CD4-positive, alpha-beta T cell treated with Interferon alpha-2 for 1 hour (primary cell): ENCODE data around the gene SUMO4.

Experiments
- DNase-seq, 2 donors: peaks; one replicate each; pipeline ENCODE4 v3.0.0-alpha.2; 2020 to 2022

Gene SUMO4

DNA sequence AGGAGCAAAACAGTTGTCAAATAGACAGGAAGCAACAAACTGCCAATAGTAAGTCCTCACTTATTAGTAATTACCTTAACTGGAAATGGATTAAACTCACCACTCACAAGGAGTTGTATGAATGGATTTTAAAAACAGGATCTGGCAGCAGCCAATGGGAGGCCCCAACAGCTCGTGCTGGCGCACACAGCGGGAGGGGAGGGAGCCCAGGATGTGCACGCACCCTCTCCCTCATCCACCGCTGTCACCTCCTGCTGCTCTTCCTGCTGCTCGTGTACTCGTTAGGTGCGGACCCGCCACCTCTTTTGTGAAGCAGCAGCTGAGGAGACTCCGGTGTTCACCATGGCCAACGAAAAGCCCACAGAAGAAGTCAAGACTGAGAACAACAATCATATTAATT lies at the start of gene SUMO4:
Gene SUMO4, plus strand, starts transcription at position 213 of the 400 bp plus-strand sequence. Its CDS starts 130 bp downstream, at position 343.
- no peak for DNase-seq

DNA sequence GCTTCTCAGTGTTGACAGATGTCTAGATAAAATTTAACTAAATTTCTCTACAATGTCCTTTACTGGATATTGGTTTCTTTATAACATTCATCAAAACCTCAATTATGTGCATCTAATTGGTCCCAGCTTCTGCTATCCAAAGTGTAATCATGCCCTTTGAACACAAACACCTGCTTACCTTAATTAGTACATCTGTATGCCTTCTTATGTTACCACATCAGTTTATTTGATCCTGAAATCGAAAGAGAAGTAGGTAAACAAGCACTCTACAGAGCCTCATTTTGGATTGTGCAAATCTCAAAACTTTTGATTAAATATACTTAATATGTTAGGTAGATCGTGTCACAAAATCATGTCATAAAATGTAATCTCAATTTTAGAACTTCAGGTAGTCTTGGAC lies 46.1 kb upstream of the SUMO4 start:
- DNase-seq = no peak

- no peak for DNase-seq
Measured at GRCh38 chr6:149356081-149356750, 43.8 kb upstream of the SUMO4 start.

- no peak for DNase-seq
Measured at GRCh38 chr6:149357726-149358538, 42.1 kb upstream of the SUMO4 start.

DNA sequence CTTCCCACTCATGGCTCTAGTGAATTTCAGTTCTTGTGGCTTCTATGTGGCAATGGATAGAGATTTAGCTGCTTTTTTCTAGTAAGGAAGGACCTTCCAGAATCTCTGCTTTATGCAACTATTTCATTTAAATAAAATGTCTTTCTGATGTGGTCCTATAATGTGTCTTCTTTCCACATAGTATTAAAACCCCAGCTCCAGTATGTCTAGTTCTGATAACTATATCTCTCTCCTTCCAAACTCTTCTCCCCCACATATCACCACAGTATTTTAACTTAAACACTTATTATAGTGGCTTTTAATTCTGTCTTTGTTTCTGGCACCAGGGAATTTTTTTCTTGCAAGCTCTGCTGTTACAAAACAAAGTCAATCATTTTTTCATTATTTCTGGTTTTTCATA lies 40.6 kb upstream of the SUMO4 start:
- no peak for DNase-seq

- DNase-seq = no peak
Measured at GRCh38 chr6:149360536-149360935, 39.5 kb upstream of the SUMO4 start.

DNA sequence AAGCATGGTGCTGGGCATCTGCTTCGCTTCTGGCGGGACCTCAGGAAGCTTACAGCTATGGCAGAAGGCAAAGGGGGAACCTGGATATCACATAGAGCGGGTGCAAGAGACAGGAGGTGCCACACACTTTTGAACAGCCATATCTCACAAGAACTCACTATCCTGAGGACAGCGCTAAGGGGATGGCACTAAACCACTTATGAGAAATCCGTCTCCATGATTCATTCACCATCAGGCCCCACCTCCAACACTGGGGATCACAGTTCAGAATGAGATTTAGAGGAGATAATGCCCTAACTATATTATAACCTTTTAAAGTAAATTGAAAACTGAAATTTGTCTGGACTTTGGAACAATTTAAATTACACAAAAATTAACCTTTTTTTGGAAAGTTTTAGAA lies 37.8 kb upstream of the SUMO4 start:
- DNase-seq = no peak

GRCh38 chr6:149363154-149363553 lies 36.9 kb upstream of the SUMO4 start:
- no peak for DNase-seq

- DNase-seq = no peak
Measured at GRCh38 chr6:149364557-149364956, 35.5 kb upstream of the SUMO4 start.

- no peak for DNase-seq
Measured at GRCh38 chr6:149365197-149365596, 34.9 kb upstream of the SUMO4 start.

DNA sequence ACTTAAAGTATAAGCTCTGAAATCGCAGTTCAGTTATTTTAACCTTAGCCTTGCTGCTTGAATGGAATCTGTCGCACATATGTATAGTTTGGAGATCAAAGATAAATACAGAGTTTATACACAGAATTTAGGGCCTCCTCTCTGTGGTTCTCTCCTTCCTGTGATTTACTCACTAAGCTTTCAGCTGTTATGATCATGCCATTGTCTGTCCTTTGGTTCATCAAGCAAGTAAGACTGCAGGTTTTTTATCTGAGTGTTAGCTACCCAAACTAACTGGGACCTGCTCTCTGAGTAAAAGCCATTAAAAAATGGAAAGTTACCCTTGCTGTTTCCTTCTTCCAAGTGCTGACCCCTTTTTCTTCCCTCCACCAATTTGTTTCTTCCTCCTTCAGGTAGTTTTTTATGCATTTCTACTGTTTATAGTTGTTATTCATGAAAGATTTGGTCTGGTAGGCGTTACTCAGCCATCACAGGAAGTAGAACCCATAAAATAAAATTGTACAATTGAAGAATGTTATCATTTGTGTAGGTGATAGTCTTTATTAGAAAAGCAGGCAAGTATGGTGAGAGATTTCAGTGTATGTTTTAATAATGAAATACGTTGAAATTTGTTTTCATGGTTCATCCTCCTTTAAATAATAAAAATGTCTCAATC lies 33.7 kb upstream of the SUMO4 start:
- peak in 1 of 2 donors; percentile 50 for DNase-seq

GRCh38 chr6:149368065-149368464 lies 32.0 kb upstream of the SUMO4 start:
- DNase-seq = no peak

DNA sequence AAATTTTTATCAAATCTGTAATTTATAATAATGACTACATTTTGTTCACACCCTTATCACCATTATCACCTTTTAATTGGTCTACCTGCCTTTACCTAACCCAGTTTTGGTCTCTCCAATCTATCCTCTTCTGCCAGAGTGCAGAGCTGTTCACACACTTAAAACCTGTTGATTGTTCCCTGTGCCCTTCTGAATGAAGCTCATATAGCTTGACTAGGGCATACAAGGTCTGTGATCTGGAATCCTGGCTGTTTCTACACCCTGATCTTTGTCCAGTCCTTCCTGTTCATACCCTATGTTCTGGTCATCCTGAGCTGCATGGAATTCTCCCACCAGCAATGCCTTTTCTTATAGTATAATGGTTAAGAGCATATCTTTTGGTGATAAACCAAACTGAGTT lies 28.9 kb upstream of the SUMO4 start:
- no peak for DNase-seq

DNA sequence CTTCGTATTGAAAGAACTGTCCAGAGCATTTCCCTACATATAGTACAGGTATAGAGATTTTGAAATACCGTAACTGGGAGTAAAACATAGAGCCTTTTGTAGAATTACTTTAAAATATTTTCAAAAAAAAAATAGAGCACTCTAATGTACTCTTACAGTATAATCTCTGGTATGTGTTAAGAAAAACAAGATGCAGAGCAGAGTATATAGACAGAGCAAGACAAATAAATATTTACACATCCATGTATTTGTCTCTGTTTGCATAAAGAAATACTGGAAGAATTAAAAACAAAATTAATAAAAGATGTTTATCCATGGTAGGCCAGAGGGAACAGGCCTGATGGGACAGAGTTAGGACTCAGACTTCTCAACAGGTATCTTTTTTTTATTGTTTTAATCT lies 28.0 kb upstream of the SUMO4 start:
- DNase-seq = no peak

GRCh38 chr6:149373511-149373910 lies 26.6 kb upstream of the SUMO4 start:
- DNase-seq = no peak

DNA sequence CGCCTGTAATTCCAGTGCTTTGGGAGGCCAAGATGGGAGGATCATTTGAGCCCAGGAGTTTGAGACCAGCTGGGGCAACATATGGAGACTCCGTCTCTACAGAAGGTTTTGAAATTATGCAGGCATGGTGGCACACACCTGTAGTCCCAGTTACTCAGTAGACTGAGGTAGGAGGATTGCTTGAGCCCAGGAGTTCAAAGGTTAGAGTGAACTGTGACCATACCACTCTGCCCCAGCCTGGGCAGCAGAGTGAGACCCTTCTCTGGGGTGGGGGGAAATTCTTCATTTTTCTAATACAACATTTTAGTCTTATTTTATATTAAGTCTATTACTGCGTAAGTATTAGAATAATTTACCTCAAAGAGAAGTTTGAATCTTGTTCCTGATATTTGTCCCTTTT lies 20.1 kb upstream of the SUMO4 start:
- DNase-seq = no peak

DNA sequence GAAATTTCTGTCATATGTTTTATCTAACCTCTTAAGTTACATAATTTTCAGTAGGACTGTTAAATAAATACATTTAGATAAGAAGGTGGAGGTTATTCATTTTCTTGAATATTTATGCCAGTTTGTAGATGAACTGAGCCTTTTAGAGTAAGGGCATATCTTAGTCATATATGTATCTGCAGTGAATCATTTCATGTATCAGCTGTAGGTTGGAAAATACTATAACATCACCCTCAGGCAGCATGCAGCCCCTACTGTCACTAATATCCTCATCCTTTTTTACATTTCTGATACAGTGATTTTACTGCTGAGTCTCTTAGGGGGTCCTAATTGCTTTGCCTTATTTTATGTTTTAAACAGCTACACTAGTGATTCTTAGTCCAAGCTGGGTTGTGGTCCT lies 19.5 kb upstream of the SUMO4 start:
- DNase-seq = no peak

- DNase-seq = no peak
Measured at GRCh38 chr6:149383371-149383770, 16.7 kb upstream of the SUMO4 start.

- no peak for DNase-seq
Measured at GRCh38 chr6:149384464-149384863, 15.6 kb upstream of the SUMO4 start.

- peak in 1 of 2 donors; percentile 13 for DNase-seq
Measured at GRCh38 chr6:149385998-149386646, 13.9 kb upstream of the SUMO4 start.

- no peak for DNase-seq
Measured at GRCh38 chr6:149387779-149388512, 12.1 kb upstream of the SUMO4 start.

GRCh38 chr6:149389509-149390297 lies 10.4 kb upstream of the SUMO4 start:
- DNase-seq = no peak
